ENCODE results near the gene KMT2B. TPM values are rescaled to one million over a fixed set of nuclear protein-coding genes. Genes with fewer than 3 reads are reported as not detected.

The KMT2B gene
- total RNA-seq, 1 experiment from 2014 or later: 9.6 TPM

GRCh38 chr19:35727053-35727955 is 9.5 kb downstream of the KMT2B start:
- no peak for DNase-seq (ENCODE audit: low spot score)

DNA sequence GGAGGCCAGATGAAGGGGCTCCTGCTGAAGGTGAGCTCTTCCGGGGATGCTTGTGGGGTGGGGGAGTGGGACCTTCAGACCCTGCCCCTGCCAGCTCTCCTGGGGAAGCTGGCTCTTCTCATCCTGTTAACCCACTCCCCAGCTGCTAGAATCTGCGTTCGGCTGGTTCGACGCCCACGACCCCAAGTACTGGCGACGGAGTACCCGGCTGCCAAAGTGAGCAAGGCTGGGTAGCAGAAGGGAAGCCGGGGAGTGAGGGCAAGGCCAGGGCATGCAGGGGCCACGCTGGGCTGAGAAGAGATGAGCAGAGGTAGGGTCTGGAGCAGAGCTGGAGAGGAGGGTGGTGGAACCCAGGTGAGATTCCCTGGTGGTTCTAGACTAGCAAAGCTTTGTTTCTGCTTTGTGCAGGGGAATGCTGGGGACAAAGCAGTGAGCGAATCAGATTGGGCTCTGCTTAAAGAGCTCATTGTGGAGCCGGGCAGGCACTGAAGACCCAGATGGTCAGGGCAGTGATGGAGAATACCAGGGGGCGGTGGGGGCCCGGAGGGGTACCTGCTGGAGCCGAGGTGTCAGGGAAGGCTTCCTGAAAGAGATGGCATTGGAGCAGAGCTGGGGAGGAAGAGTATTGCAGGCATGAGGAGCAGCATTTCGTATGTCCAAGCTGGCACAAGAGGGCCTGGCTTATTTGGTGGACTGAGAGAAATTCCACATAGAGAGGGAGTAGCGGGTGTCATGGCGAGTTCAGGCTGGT is 10.3 kb downstream of the KMT2B start:
- DNase-seq (ENCODE audit: low spot score): no peak

- DNase-seq (ENCODE audit: low spot score): no peak
Observed at GRCh38 chr19:35729021-35729420, 11.2 kb downstream of the KMT2B start.

DNA sequence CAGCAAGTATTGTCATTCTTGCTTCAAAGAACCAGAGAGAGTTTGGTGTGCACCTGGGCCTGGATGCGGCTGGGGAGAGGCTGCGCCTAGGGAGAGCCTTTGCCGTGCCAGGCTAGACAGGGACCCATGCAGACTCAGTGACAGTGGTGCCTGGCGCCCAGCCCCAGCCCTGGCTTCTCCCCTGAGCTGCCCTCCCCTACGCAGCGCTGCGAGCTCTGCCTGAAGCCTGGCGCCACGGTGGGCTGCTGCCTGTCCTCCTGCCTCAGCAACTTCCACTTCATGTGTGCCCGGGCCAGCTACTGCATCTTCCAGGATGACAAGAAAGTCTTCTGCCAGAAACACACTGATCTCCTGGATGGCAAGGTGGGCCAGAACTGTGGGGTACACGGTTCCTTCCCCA is 12.0 kb downstream of the KMT2B start:
- no peak for DNase-seq (ENCODE audit: low spot score)

DNA sequence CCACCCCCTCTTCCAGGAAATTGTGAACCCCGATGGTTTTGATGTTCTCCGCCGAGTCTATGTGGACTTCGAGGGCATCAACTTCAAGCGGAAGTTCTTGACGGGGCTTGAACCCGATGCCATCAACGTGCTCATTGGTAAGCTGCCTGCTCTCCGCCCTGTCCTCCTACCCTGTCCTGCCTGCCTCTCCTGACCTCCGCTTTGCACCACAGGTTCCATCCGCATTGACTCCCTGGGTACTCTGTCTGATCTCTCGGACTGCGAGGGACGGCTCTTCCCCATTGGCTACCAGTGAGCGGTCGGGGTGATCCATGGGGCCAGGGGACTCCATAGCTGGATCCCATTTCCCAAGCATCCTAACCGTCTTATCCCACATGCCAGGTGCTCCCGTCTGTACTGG is 12.5 kb downstream of the KMT2B start:
- DNase-seq (ENCODE audit: low spot score): no peak

GRCh38 chr19:35731353-35731752 is 13.6 kb downstream of the KMT2B start:
- no peak for DNase-seq (ENCODE audit: low spot score)

DNA sequence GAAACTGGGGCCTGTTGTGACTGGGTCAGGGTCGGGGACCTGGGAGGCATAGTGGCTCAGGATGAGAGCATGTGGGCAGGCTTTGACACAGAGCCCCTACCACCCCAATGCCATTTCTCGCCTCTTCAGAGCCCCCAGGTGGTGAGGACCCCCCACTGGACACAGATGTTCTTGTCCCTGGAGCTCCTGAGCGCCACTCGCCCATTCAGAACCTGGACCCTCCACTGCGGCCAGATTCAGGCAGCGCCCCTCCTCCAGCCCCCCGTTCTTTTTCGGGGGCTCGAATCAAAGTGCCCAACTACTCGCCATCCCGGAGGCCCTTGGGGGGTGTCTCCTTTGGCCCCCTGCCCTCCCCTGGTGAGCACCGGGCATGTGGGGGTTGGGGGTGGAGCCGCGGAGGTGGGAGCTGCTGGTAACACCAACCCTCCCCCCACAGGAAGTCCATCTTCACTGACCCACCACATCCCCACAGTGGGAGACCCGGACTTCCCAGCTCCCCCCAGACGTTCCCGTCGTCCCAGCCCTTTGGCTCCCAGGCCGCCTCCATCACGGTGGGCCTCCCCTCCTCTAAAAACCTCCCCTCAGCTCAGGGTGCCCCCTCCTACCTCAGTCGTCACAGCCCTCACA is 14.1 kb downstream of the KMT2B start:
- DNase-seq (ENCODE audit: low spot score): no peak

GRCh38 chr19:35732540-35733179 is 14.9 kb downstream of the KMT2B start:
- no peak for DNase-seq (ENCODE audit: low spot score)

DNA sequence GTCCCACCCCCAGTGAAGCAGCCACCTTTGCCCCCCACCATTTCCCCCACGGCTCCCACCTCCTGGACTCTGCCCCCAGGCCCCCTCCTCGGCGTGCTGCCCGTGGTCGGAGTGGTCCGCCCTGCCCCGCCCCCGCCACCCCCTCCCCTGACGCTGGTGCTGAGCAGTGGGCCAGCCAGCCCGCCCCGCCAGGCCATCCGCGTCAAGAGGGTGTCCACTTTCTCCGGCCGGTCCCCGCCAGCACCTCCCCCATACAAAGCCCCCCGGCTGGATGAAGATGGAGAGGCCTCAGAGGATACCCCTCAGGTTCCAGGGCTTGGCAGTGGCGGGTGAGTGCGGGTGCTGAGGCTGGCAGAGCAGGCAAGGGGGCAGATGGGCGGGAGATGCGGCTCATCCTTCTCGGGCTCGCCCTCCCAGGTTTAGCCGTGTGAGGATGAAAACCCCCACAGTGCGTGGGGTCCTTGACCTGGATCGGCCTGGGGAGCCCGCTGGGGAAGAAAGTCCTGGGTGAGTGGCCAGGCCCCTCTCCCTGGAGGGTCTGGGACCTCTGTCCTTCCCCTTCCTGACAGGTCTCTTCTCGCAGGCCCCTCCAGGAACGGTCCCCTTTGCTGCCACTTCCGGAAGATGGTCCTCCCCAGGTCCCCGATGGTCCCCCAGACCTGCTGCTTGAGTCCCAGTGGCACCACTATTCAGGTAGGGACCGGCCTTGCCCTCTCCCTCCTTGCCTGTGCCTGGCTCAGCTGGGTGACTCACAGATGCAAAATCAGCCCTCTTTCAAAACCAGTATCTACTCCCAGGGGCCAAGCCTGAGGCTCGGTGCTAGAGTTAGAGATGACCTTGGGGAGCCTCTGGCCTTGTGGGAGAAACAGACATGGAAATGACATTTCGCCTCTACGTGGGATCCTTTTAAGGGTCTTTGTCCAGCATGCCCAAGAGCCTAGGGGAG is 15.7 kb downstream of the KMT2B start:
- no peak for DNase-seq (ENCODE audit: low spot score)

GRCh38 chr19:35734273-35734672 is 16.5 kb downstream of the KMT2B start:
- DNase-seq (ENCODE audit: low spot score): no peak

DNA sequence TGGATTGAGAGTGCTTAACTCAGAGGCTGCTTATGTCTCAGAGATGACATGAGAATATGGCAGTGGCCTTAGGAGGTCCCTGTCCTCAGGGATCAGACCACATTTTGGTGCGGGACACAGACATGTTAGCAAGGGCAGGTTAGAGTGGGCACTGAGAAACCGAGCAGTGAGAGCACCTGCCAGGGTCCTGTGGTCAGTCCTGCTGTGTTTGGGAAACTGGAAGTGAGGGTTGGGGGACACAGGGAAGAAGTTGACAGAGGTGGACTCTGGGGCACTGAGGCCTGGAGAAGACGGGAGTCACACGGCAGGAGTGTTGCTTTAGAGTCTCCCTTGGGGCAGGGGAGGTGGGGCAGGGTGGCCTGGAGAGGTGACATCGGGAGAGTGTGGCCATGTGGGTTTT is 17.1 kb downstream of the KMT2B start:
- no peak for DNase-seq (ENCODE audit: low spot score)

DNA sequence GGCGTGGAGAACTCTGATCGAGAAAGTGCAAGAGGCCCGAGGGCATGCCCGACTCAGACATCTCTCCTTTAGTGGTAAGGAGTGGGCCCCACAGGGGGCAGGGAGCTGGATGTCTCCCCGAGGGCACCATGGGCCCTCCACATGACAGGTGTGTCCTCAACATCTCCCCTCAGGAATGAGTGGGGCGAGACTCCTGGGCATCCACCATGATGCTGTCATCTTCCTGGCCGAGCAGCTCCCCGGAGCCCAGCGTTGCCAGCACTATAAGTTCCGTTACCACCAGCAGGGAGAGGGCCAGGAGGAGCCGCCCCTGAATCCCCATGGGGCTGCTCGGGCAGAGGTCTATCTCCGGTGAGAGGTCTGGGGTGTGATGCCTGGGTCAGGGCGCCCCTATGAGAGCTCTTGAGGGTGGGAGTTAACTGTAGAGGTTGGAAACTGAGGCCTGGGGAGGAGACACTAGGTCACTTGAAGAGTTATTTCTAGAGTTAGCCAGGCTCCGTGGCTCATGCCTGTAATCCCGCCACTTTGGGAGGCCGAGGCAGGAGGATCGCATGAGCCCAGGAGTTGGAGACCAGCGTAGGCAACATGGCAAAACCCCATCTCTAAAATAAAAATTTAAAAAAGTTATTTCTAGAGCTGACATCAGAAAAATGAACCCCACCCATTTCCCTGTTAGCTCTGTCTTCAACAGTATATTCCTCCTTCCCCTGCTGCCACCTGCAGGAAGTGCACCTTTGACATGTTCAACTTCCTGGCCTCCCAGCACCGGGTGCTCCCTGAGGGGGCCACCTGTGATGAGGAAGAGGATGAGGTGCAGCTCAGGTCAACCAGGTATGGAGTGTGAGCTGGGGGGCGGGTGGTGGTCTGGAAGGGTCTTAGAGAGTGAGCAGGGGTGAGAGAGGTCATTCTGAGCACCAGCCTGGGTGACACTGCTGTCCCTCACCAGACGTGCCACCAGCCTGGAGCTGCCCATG is 19.4 kb downstream of the KMT2B start:
- DNase-seq (ENCODE audit: low spot score): no peak

GRCh38 chr19:35738021-35738886 is 20.5 kb downstream of the KMT2B start:
- no peak for DNase-seq (ENCODE audit: low spot score)

DNA sequence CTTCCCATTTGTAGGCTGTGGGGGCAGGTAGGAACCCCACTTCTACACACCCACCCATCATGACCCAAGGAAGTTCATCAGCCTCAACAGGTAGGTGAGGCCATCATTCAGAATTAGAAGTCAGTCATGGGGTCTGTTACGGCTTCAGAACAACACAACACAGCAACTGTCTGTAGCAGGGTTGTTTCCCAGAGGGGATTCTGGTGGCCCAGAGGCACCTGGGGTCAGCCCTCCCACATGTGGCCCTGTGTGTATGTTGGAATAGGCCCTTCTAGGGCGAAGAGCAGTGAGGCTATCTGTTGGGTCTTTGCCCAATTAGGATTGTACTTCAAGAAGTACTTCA is 21.1 kb downstream of the KMT2B start:
- DNase-seq (ENCODE audit: low spot score): no peak

- no peak for DNase-seq (ENCODE audit: low spot score)
Observed at GRCh38 chr19:35739275-35740107, 21.7 kb downstream of the KMT2B start.

- no peak for DNase-seq (ENCODE audit: low spot score)
Observed at GRCh38 chr19:35740108-35740422, 22.3 kb downstream of the KMT2B start.

DNA sequence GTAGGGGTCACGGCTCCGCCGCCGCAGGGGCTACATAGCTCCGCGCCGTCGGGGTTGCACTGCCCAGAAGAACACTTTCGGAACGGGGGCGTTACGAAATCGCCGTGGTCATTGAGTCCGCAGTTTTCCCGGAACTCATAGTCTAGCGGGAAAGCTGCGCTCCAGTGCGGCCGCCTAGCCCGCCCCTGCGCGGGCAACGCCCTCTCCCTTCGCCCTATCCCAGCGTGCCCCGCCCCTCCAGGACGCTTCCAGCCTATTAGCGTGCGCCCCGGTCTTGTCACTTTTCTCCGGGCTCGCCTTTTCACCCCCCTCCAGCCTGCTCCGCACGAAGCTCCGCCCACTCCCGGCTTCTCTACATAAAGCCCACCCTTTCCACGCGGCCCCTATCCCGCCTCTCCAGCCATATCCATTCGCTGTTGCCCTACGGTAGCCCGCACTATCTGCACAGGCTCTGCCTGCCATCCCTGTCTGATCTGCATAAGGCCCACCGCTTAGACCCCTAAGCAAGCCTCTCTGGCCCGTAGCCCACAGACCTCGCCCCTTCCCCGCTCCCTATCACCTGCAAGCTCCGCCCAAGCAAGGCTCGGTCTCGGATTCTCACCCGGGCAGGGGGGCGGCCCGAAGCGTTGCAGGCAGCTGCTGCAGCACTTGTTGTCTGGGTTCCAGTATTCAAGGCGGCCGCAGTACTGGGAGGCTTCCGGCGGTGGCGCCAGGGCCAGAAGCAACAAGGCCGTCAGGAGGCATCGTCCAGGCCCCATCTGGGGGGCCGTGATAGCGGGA is 22.8 kb downstream of the KMT2B start:
- peak; percentile 92 for DNase-seq (ENCODE audit: low spot score)

- no peak for DNase-seq (ENCODE audit: low spot score)
Observed at GRCh38 chr19:35741203-35741515, 23.4 kb downstream of the KMT2B start.
